Activated gamma-delta T cell treated with Interleukin-2 at 50 U/mL for 16 hours (primary cell): ENCODE results near the gene GNAQ.
"Not testable (repeated sequence)": the region's sequence is repeated elsewhere in the genome, so short reads cannot be mapped to it uniquely, and the experiment has no call there.

ENCODE experiments used
- DNase-seq: peaks from one replicate; pipeline ENCODE4 v3.0.0-alpha.2; 2020

The GNAQ gene

GRCh38 chr9:77806741-77807140 is 224.9 kb downstream of the GNAQ start:
- no peak for DNase-seq

GRCh38 chr9:77805810-77806209 is 225.8 kb downstream of the GNAQ start:
- no peak for DNase-seq

GRCh38 chr9:77803423-77803822 is 228.2 kb downstream of the GNAQ start:
- no peak for DNase-seq

GRCh38 chr9:77802515-77803293 is 228.9 kb downstream of the GNAQ start:
- DNase-seq = no peak

GRCh38 chr9:77802064-77802463 is 229.5 kb downstream of the GNAQ start:
- no peak for DNase-seq

GRCh38 chr9:77800924-77801551 is 230.6 kb downstream of the GNAQ start:
- DNase-seq = no peak

GRCh38 chr9:77798140-77798539 is 233.5 kb downstream of the GNAQ start:
- no peak for DNase-seq

- no peak for DNase-seq
Measured at GRCh38 chr9:77794985-77795384, 236.6 kb downstream of the GNAQ start.

GRCh38 chr9:77793849-77794248 is 237.8 kb downstream of the GNAQ start:
- no peak for DNase-seq

- no peak for DNase-seq
Measured at GRCh38 chr9:77789891-77790290, 241.7 kb downstream of the GNAQ start.

GRCh38 chr9:77785341-77785740 is 246.3 kb downstream of the GNAQ start:
- DNase-seq = no peak

- DNase-seq = no peak
Measured at GRCh38 chr9:77783518-77783917, 248.1 kb downstream of the GNAQ start.

- no peak for DNase-seq
Measured at GRCh38 chr9:77779010-77779409, 252.6 kb downstream of the GNAQ start.

- DNase-seq = no peak
Measured at GRCh38 chr9:77773381-77773780, 258.2 kb downstream of the GNAQ start.

GRCh38 chr9:77772646-77773045 is 259.0 kb downstream of the GNAQ start:
- DNase-seq = no peak

- no peak for DNase-seq
Measured at GRCh38 chr9:77771171-77771570, 260.4 kb downstream of the GNAQ start.

- no peak for DNase-seq
Measured at GRCh38 chr9:77770340-77770739, 261.3 kb downstream of the GNAQ start.

GRCh38 chr9:77769246-77769645 is 262.4 kb downstream of the GNAQ start:
- no peak for DNase-seq

GRCh38 chr9:77766587-77766986 is 265.0 kb downstream of the GNAQ start:
- DNase-seq = no peak

- no peak for DNase-seq
Measured at GRCh38 chr9:77765781-77766259, 265.8 kb downstream of the GNAQ start.

GRCh38 chr9:77764894-77765780 is 266.5 kb downstream of the GNAQ start:
- DNase-seq = no peak

- no peak for DNase-seq
Measured at GRCh38 chr9:77763566-77763965, 268.0 kb downstream of the GNAQ start.

- DNase-seq = not testable (repeated sequence)
Measured at GRCh38 chr9:77760919-77761318, 270.7 kb downstream of the GNAQ start.
